Activated CD4-positive, alpha-beta T cell treated with anti-CD3 and anti-CD28 coated beads for 36 hours (primary cell): ENCODE results near the gene PCK1. TPM values are rescaled to one million over a fixed set of nuclear protein-coding genes. Genes with fewer than 3 reads are reported as not detected.

Experiments used
- ATAC-seq: fragments of 200-7000 bp; cut with Tn5 transposase; one replicate; pipeline ENCODE4 v1.10.0; 2021; ENCODE audit warnings: mild to moderate bottlenecking, moderate library complexity
- CTCF ChIA-PET: fragments of 350-600 bp; sonication (Branson Sonifier 250); formaldehyde crosslinking; loops from one replicate; lab custom pipeline; 2021; ENCODE audit warnings: antibody characterized with exemption; lab: Charles Lee
- POLR2A ChIA-PET: fragments of 350-600 bp; sonication (Branson Sonifier 250); formaldehyde crosslinking; loops from one replicate; lab custom pipeline; 2021; ENCODE audit warnings: antibody characterized with exemption, inconsistent platforms; lab: Charles Lee
- DNase-seq: peaks from one replicate; pipeline ENCODE4 v3.0.0-alpha.2; 2020
- H3K27ac Mint-ChIP-seq: one replicate; pipeline ENCODE4 v1.8.0; 2021; ENCODE audit warnings: mixed read lengths
- H3K27me3 Mint-ChIP-seq: one replicate; pipeline ENCODE4 v1.8.0; 2021; ENCODE audit warnings: mixed read lengths
- H3K36me3 Mint-ChIP-seq: one replicate; pipeline ENCODE4 v1.8.0; 2021; ENCODE audit warnings: low read depth, mixed read lengths
- H3K4me1 Mint-ChIP-seq: one replicate; pipeline ENCODE4 v1.8.0; 2021; ENCODE audit warnings: mixed read lengths
- H3K4me3 Mint-ChIP-seq: one replicate; pipeline ENCODE4 v1.8.0; 2021; ENCODE audit warnings: mild to moderate bottlenecking, moderate library complexity, mixed read lengths
- H3K9me3 Mint-ChIP-seq: one replicate; pipeline ENCODE4 v1.8.0; 2021; ENCODE audit warnings: low read depth, mixed read lengths
- intact Hi-C, 2 experiments: fragments of 100-400 bp; cut with DNase I in 1 of 2; cut with micrococcal nuclease in 1 of 2; formaldehyde crosslinking; loops; one replicate each; pipeline versions ENCODE4 v1.14.2 to v1.15.1; 2022 to 2024; cut with DNase I, micrococcal nuclease
- total RNA-seq, 2 experiments: library from RNA; stranded (reverse); gene quantifications; one replicate each; pipeline ENCODE4 v1.2.3, GENCODE V29; 2021

PCK1 gene
- total RNA-seq, 2 experiments from 2014 or later: not detected

GRCh38 chr20:57593134-57593886, 32.4 kb downstream of the PCK1 start:
- POLR2A ChIA-PET: no interaction called here
- no peak for ATAC-seq
- no peaks in the 10 kb centered on the region for H3K4me1 Mint-ChIP-seq
- H3K36me3 Mint-ChIP-seq: no peaks in the 10 kb centered on the region
- no peaks in the 10 kb centered on the region for H3K9me3 Mint-ChIP-seq
- no peak overlapping the region for H3K4me3 Mint-ChIP-seq
- H3K27ac Mint-ChIP-seq: no peak overlapping the region
- no peak for DNase-seq
- intact Hi-C loops: no loop called here
- H3K27me3 Mint-ChIP-seq: peaks cover 3% of the 10 kb centered on the region
- CTCF ChIA-PET: interaction anchor here (0.8 to 1.6 kb wide), 4 partner anchors 9 to 95 kb away, joined by 3 to 6 read pairs (median 4); no protein-coding TSS in a partner anchor

DNA sequence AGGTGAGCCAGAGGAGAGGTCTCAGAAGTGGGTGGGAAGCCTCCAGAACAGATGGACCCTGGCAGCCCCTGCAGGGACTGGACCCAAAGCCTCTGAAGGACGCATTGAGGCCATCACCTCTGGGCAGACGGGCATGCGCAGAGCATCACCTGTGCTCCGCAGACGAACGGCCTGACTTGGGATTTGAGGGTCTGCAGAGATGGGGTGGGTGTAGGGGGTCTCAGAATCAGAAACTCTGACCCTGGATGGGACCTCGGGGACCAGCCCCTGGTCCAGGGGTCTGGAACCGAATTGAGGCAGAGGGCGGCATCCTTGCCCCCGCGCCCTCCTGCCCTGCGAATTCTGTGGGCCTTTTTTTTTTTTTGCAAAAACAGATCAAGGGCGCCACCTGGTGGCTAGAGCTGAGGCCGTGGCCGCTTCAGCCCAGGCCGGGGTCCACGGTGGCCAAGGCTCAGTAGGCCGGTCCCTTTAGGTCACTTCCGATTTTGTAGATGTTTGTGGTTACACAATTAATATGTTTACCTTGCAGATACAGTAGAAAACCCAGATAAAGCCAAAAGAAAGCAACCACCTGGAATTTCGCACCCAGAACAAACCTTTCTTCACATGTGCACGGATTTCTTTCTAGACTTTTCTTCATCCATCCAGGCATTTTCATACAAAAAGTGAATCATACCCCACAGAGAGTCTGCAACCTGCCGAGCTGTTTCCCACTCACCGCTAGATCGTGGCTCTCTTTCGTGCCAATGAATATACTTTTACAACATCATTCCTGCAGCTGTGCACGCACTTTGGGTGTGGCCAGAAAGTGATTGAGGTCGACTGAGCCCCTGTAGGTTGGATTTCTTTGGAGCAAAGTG, 33.4 kb downstream of the PCK1 start:
- H3K27ac Mint-ChIP-seq: no peak overlapping the region
- ChIA-PET POLR2A (no interaction called here), CTCF (interaction anchor here (0.6 to 3.0 kb wide), 14 partner anchors 10 to 689 kb away, joined by 3 to 14 read pairs (median 4); partner anchors contain the start of gene ZBP1)
- H3K36me3 Mint-ChIP-seq: no peaks in the 10 kb centered on the region
- peaks cover 3% of the 10 kb centered on the region for H3K27me3 Mint-ChIP-seq
- DNase-seq (peak; percentile 77), ATAC-seq (peak; percentile 52)
- H3K4me3 Mint-ChIP-seq: no peak overlapping the region
- H3K9me3 Mint-ChIP-seq: no peaks in the 10 kb centered on the region
- intact Hi-C loops: loop anchor here (1.0 to 2.0 kb wide), 6 partner anchors 80 to 502 kb away; no protein-coding TSS in a partner anchor
- no peaks in the 10 kb centered on the region for H3K4me1 Mint-ChIP-seq

GRCh38 chr20:57595041-57596030, 34.4 kb downstream of the PCK1 start:
- DNase-seq (no peak), ATAC-seq (no peak)
- no peaks in the 10 kb centered on the region for H3K36me3 Mint-ChIP-seq
- no peaks in the 10 kb centered on the region for H3K4me1 Mint-ChIP-seq
- no peak overlapping the region for H3K4me3 Mint-ChIP-seq
- H3K27me3 Mint-ChIP-seq: peaks cover 3% of the 10 kb centered on the region
- POLR2A ChIA-PET: no interaction called here
- no peaks in the 10 kb centered on the region for H3K9me3 Mint-ChIP-seq
- CTCF ChIA-PET: interaction anchor here (0.5 to 3.0 kb wide), 24 partner anchors 9 to 1982 kb away, joined by 3 to 14 read pairs (median 4); partner anchors contain the start of gene ZBP1
- intact Hi-C loops: loop anchor here (2.0 kb wide), 3 partner anchors 97 to 503 kb away; no protein-coding TSS in a partner anchor
- no peak overlapping the region for H3K27ac Mint-ChIP-seq

- Mint-ChIP-seq H3K27me3 (peaks cover 3% of the 10 kb centered on the region), H3K27ac (no peak overlapping the region), H3K4me3 (no peak overlapping the region), H3K4me1 (peaks cover 2% of the 10 kb centered on the region), H3K36me3 (no peaks in the 10 kb centered on the region), H3K9me3 (no peaks in the 10 kb centered on the region)
- DNase-seq (no peak), ATAC-seq (no peak)
- ChIA-PET POLR2A (no interaction called here), CTCF (interaction anchor here (0.5 to 3.0 kb wide), 23 partner anchors 10 to 1981 kb away, joined by 3 to 14 read pairs (median 4); partner anchors contain the start of gene ZBP1)
- intact Hi-C loops: no loop called here
These were observed 35.4 kb downstream of the PCK1 start for GRCh38 chr20:57596358-57596757.

GRCh38 chr20:57596998-57597939, 36.4 kb downstream of the PCK1 start:
- DNase-seq (peak; percentile 84), ATAC-seq (peak; percentile 70)
- Mint-ChIP-seq H3K27me3 (peaks cover 3% of the 10 kb centered on the region), H3K9me3 (no peaks in the 10 kb centered on the region), H3K4me3 (no peak overlapping the region), H3K4me1 (peaks cover 2% of the 10 kb centered on the region), H3K36me3 (no peaks in the 10 kb centered on the region), H3K27ac (no peak overlapping the region)
- POLR2A ChIA-PET: no interaction called here
- intact Hi-C loops: loop anchor here (1.0 kb wide), 5 partner anchors 22 to 612 kb away; no protein-coding TSS in a partner anchor
- CTCF ChIA-PET: interaction anchor here (0.7 to 2.0 kb wide), 13 partner anchors 9 to 614 kb away, joined by 3 to 13 read pairs (median 5); no protein-coding TSS in a partner anchor

DNA sequence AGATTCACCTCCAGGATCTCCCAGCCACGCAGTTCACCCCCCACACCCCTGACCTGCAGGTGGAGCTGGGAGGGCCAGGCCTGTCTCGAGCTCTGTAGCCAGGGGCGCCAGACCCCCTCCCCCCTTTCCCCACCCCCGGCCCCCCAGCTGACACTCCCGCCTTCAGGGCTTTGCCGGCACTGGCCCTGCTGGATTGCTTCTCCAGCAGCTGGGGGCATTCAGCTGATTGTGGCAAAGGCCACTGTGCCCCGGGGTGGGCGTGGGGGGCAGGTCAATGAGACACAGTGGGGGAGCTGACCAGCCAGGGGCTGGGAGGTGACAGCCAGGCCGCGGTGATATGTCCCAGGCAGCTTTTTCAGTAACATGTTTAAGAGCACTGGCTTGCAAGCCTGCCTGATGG, 37.1 kb downstream of the PCK1 start:
- Mint-ChIP-seq H3K36me3 (no peaks in the 10 kb centered on the region), H3K4me1 (peaks cover 2% of the 10 kb centered on the region), H3K9me3 (no peaks in the 10 kb centered on the region), H3K27ac (no peak overlapping the region), H3K27me3 (peaks cover 3% of the 10 kb centered on the region), H3K4me3 (no peak overlapping the region)
- ChIA-PET CTCF (interaction anchor here (0.6 to 1.8 kb wide), 4 partner anchors 56 to 582 kb away, joined by 3 to 5 read pairs (median 3); no protein-coding TSS in a partner anchor), POLR2A (no interaction called here)
- intact Hi-C loops: no loop called here
- DNase-seq (no peak), ATAC-seq (no peak)

GRCh38 chr20:57598491-57598890, 37.6 kb downstream of the PCK1 start:
- H3K27ac Mint-ChIP-seq: no peak overlapping the region
- POLR2A ChIA-PET: no interaction called here
- intact Hi-C loops: no loop called here

GRCh38 chr20:57600320-57601210, 39.7 kb downstream of the PCK1 start:
- POLR2A ChIA-PET: no interaction called here
- no peaks in the 10 kb centered on the region for H3K36me3 Mint-ChIP-seq
- CTCF ChIA-PET: interaction anchor here (0.8 to 1.3 kb wide), 4 partner anchors 9 to 85 kb away, joined by 3 to 5 read pairs (median 3); no protein-coding TSS in a partner anchor
- no peak overlapping the region for H3K27ac Mint-ChIP-seq
- H3K27me3 Mint-ChIP-seq: peaks cover 3% of the 10 kb centered on the region
- H3K4me3 Mint-ChIP-seq: no peak overlapping the region
- intact Hi-C loops: no loop called here
- H3K4me1 Mint-ChIP-seq: peaks cover 10% of the 10 kb centered on the region
- DNase-seq (peak; percentile 30), ATAC-seq (peak; percentile 60)
- H3K9me3 Mint-ChIP-seq: no peaks in the 10 kb centered on the region

More at GRCh38 chr20:57598491-57598890, 37.6 kb downstream of the PCK1 start:
- no peak overlapping the region for H3K4me3 Mint-ChIP-seq
- peaks cover 3% of the 10 kb centered on the region for H3K27me3 Mint-ChIP-seq
- no peaks in the 10 kb centered on the region for H3K9me3 Mint-ChIP-seq
- no peak for ATAC-seq
- CTCF ChIA-PET: interaction anchor here (0.6 to 1.8 kb wide), 5 partner anchors 55 to 582 kb away, joined by 3 to 5 read pairs (median 3); no protein-coding TSS in a partner anchor
- peaks cover 2% of the 10 kb centered on the region for H3K4me1 Mint-ChIP-seq
- no peaks in the 10 kb centered on the region for H3K36me3 Mint-ChIP-seq
- DNase-seq: no peak

DNA sequence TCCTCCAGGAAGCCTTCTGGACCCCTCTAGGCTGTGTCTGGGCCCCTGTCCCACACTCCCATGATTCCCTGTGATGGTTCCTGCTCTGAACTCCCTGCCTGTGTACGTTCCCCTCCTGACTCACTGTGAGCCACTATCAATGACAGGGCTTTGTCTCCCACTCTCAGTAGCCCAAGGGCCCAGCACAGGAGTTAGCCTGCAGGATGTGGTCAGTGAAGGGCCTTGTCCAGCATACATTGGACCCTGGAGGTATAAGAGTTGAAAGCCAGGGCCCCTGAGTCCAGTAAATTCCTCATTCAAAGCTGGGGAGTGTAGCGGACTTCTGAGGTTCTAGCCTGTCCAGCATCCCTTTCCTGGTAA, 40.3 kb downstream of the PCK1 start:
- Mint-ChIP-seq H3K4me3 (no peak overlapping the region), H3K4me1 (peaks cover 15% of the 10 kb centered on the region), H3K36me3 (no peaks in the 10 kb centered on the region), H3K27ac (no peak overlapping the region), H3K9me3 (no peaks in the 10 kb centered on the region), H3K27me3 (peaks cover 3% of the 10 kb centered on the region)
- no peak for ATAC-seq
- ChIA-PET CTCF (interaction anchor here (1.0 to 1.2 kb wide), 2 partner anchors 20 to 85 kb away, joined by 3 read pairs; no protein-coding TSS in a partner anchor), POLR2A (no interaction called here)
- intact Hi-C loops: no loop called here
- DNase-seq: no peak
